Keratinocyte (primary cell): ENCODE data around the gene CNFN. TPM values are rescaled to one million over a fixed set of nuclear protein-coding genes. Genes with fewer than 3 reads are reported as not detected.

Source experiments
- DNase-seq: peaks from one replicate; pipeline ENCODE4 v3.0.0-alpha.2; 2011; ENCODE audit warnings: low read depth, missing footprints, low spot score
- FAIRE-seq: peaks from 2 replicates; lab custom pipeline; 2011; peaks lifted over from hg19 to GRCh38; lab: Jason Lieb, UNC
- H2AFZ ChIP-seq: 2 replicates; pipeline ENCODE4 v1.6.0; 2012; ENCODE audit warnings: low read length, control low read depth, inconsistent platforms; ENCODE audit not compliant: control insufficient read depth
- H3K27ac ChIP-seq: 2 replicates; pipeline ENCODE4 v1.5.1; 2011; ENCODE audit warnings: low read length; ENCODE audit not compliant: control insufficient read depth, insufficient read depth
- H3K27me3 ChIP-seq: 3 replicates; pipeline ENCODE4 v1.6.0; 2011; ENCODE audit warnings: low read length; ENCODE audit not compliant: control insufficient read depth, insufficient read depth; ENCODE audit errors: extremely low read depth
- H3K36me3 ChIP-seq, 2 experiments: 2 replicates in 1 of 2; 3 replicates in 1 of 2; pipeline ENCODE4 v1.5.1; 2011; ENCODE audit warnings: low read length in 2 of 2, mild to moderate bottlenecking in 1 of 2; ENCODE audit not compliant: control insufficient read depth in 2 of 2, insufficient read depth in 2 of 2; ENCODE audit errors: extremely low read depth in 1 of 2
- H3K4me1 ChIP-seq: 3 replicates; pipeline ENCODE4 v1.5.1; 2011; ENCODE audit warnings: low read length; ENCODE audit not compliant: control insufficient read depth, insufficient read depth; ENCODE audit errors: extremely low read depth
- H3K4me2 ChIP-seq: 3 replicates; pipeline ENCODE4 v1.6.0; 2011; ENCODE audit warnings: low read depth, low read length; ENCODE audit not compliant: control insufficient read depth, insufficient read depth; ENCODE audit errors: extremely low read depth
- H3K4me3 ChIP-seq, 3 experiments: fragments of 200-600 bp in 1 of 3; sonication (generic) in 1 of 3; 2 replicates in 2 of 3; 3 replicates in 1 of 3; pipeline ENCODE4 v1.5.1; 2011 to 2016; ENCODE audit warnings: low read length in 3 of 3, mild to moderate bottlenecking in 3 of 3, control low read depth in 2 of 3, inconsistent platforms in 1 of 3, low read depth in 1 of 3, mixed read lengths in 1 of 3, mixed run types in 1 of 3, moderate library complexity in 1 of 3; ENCODE audit not compliant: control insufficient read depth in 2 of 3, insufficient read depth in 2 of 3; ENCODE audit errors: extremely low read depth in 1 of 3
- H3K79me2 ChIP-seq: 2 replicates; pipeline ENCODE4 v1.6.0; 2012; ENCODE audit warnings: low read length; ENCODE audit not compliant: control insufficient read depth, insufficient read depth
- H3K9ac ChIP-seq: 3 replicates; pipeline ENCODE4 v1.6.0; 2011; ENCODE audit warnings: low read length; ENCODE audit not compliant: control insufficient read depth, insufficient read depth; ENCODE audit errors: extremely low read depth
- H3K9me1 ChIP-seq: 3 replicates; pipeline ENCODE4 v1.6.0; 2011; ENCODE audit warnings: low read length; ENCODE audit not compliant: control insufficient read depth, insufficient read depth; ENCODE audit errors: extremely low read depth
- H3K9me3 ChIP-seq: 2 replicates; pipeline ENCODE4 v1.5.1; 2012; ENCODE audit warnings: low read depth, low read length; ENCODE audit not compliant: control insufficient read depth
- H4K20me1 ChIP-seq: 3 replicates; pipeline ENCODE4 v1.6.0; 2011; ENCODE audit warnings: low read length; ENCODE audit not compliant: control insufficient read depth, insufficient read depth; ENCODE audit errors: extremely low read depth
- CTCF ChIP-seq, 3 experiments: IDR thresholded peaks in 1 of 3; conservative IDR thresholded peaks in 1 of 3; optimal IDR thresholded peaks in 1 of 3; 2 replicates in 2 of 3; 3 replicates in 1 of 3; pipeline versions ENCODE3 to v1.5.1; 2011; ENCODE audit warnings: low read length in 3 of 3, mild to moderate bottlenecking in 3 of 3, moderate library complexity in 2 of 3, control low read depth in 1 of 3, inconsistent platforms in 1 of 3; ENCODE audit not compliant: insufficient read depth in 2 of 3; ENCODE audit errors: extremely low read depth in 1 of 3
- EZH2 ChIP-seq: IDR thresholded peaks from one replicate; pipeline ENCODE4 v1.6.1; 2012; ENCODE audit warnings: inconsistent platforms, mild to moderate bottlenecking, low read length, moderate library complexity
- dilution Hi-C: fragments of 300-500 bp; cut with MboI; formaldehyde crosslinking; loops from one replicate; pipeline ENCODE4 v1.7.0; 2020; ENCODE audit warnings: low sequenced_read_pairs; ENCODE audit not compliant: extremely low pct_ligation_motif_present
- polyA plus RNA-seq, 5 experiments: library from polyadenylated mRNA; depleted of rRNA in 3 of 5; stranded (reverse) in 3 of 5; stranded (forward) in 1 of 5; unstranded in 1 of 5; fragments of >200 nt; gene quantifications; 1 replicate in 1 of 5; 2 replicates in 3 of 5; 3 replicates in 1 of 5; pipeline versions ENCODE4 v1.2.1 to v1.2.3, GENCODE V29; 2011 to 2012; ENCODE audit warnings: missing spikeins in 2 of 5, low read depth in 1 of 5, low replicate concordance in 1 of 5

Gene CNFN
- polyA plus RNA-seq, 1 donor (not counting 4 experiments of a cell fraction or from before 2014, with no cell fraction given), result 3.0 TPM

GRCh38 chr19:42406111-42406510, 16.0 kb upstream of the CNFN start:
- FAIRE-seq, result no peak
- peaks cover 8 to 15% of the 10 kb centered on the region in 2 experiments for H3K36me3 ChIP-seq

GRCh38 chr19:42403586-42403985, 13.5 kb upstream of the CNFN start:
- no peak for FAIRE-seq
- no peak overlapping the region for H3K4me2 ChIP-seq
- H3K9me3 ChIP-seq, result no peaks in the 10 kb centered on the region
- H3K36me3 ChIP-seq, result peaks cover 3 to 11% of the 10 kb centered on the region in 2 experiments
- H3K4me3 ChIP-seq, result no peak overlapping the region
- dilution Hi-C loops, result no loop called here
- DNase-seq, result no peak
- no peaks in the 10 kb centered on the region for H4K20me1 ChIP-seq
- H3K27ac ChIP-seq, result no peak overlapping the region
- H3K27me3 ChIP-seq, result no peaks in the 10 kb centered on the region
- H3K79me2 ChIP-seq, result no peaks in the 10 kb centered on the region
- no peak overlapping the region for H3K9ac ChIP-seq
- no peak overlapping the region for H2AFZ ChIP-seq
- TF ChIP-seq CTCF (optimal IDR thresholded peaks at IDR 0.05 in 1 of 3, IDR thresholded peaks at IDR 0.05 in 1 of 3, conservative IDR thresholded peaks at IDR 0.05 in 1 of 3; ENCODE audit: extremely low read depth in 1 of 3, insufficient read depth in 2 of 3, low read length in 3 of 3) (no peak), EZH2 (no peak)
- H3K9me1 ChIP-seq, result no peaks in the 10 kb centered on the region
- peaks cover 3% of the 10 kb centered on the region for H3K4me1 ChIP-seq

More at GRCh38 chr19:42406111-42406510, 16.0 kb upstream of the CNFN start:
- Histone ChIP-seq H3K4me1 (peaks cover 2% of the 10 kb centered on the region), H3K4me3 (no peak overlapping the region), H3K9me3 (no peaks in the 10 kb centered on the region), H3K27me3 (no peaks in the 10 kb centered on the region), H2AFZ (no peak overlapping the region), H3K79me2 (no peaks in the 10 kb centered on the region), H3K9me1 (no peaks in the 10 kb centered on the region), H3K4me2 (no peak overlapping the region), H3K9ac (no peak overlapping the region), H4K20me1 (no peaks in the 10 kb centered on the region), H3K27ac (no peak overlapping the region)
- dilution Hi-C loops, result no loop called here
- TF ChIP-seq CTCF (optimal IDR thresholded peaks at IDR 0.05 in 1 of 3, IDR thresholded peaks at IDR 0.05 in 1 of 3, conservative IDR thresholded peaks at IDR 0.05 in 1 of 3; ENCODE audit: extremely low read depth in 1 of 3, insufficient read depth in 2 of 3, low read length in 3 of 3) (no peak), EZH2 (no peak)
- DNase-seq, result no peak
